ENCODE measurements around the gene CLMN. TPM values are rescaled to one million over a fixed set of nuclear protein-coding genes. Genes with fewer than 3 reads are reported as not detected.

The CLMN gene
- total RNA-seq, 1 donor from 2014 or later = 6.3 TPM

DNA sequence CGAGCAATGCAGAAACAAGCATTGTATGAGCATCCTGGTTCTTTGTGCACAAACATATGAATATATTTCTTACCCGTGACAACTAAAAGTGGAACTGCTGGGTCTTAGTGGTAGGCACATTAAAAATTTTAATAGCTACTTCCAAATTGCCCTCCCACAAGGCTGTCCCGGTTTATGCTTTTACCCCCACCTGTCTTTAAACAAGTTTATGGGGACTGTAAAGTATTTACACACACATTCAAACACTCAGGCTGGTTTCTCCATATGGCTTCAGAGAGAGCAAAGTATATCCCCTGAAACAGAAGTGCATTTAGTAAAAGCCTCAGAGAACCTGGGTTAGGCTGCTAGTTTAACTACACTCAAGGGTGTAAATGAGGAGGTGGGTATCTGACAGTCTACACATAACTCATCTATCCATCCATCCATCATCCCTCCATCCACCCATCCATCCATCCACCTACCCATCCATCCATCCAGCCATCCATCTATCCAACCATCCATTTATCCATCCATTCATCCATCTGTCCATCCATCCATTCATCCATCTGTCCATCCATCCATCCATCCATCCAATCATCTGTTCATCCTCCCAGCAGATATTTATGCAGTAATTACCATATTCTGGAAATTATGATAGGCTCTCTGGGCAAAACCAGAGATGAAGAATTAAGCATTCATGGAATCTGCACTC, 86.7 kb downstream of the CLMN start:
- Histone ChIP-seq H2AFZ (replicated peaks) (no peak overlapping the region), H3K9me3 (ENCODE audit: low read depth) (no peaks in the 10 kb centered on the region)
- H3K27ac Mint-ChIP-seq = no peak overlapping the region

DNA sequence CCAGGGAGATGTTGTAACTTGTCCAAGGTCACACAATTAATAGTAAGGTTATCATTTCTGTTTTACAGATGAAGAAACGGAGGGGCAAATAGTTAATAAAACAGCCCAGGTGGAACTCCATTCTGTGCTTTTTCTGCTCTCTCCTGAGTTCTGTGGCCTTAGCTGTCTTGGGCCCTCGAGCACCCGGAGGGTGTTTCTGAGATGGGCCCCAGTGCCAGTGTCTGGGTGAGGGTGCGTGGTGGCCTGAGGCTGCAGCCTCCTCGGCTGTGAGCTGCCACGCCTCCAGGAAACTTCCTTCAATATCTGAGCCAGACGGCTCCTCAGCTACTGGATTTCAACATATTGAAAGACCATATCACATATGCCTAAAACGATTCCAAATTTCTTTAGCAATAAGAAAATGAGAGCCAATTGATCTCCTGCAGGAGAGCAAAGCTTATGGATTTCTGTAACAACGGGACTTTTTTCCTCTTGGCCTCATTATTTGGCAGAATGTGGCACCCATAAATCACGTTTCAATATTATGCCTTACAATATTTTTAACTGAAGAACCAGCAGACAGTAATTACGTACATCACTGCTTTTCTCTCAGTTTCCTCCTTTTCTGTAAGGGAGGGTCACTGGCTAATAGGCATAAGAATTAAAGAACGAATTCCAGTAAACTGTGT, 87.6 kb downstream of the CLMN start:
- no peaks in the 10 kb centered on the region for H3K36me3 Mint-ChIP-seq
- Histone ChIP-seq H3K36me3 (no peaks in the 10 kb centered on the region), H3K9me3 (ENCODE audit: low read depth) (no peaks in the 10 kb centered on the region), H3K9ac (no peak overlapping the region), H3K79me2 (ENCODE audit: low read depth) (no peaks in the 10 kb centered on the region), H3F3A (ENCODE audit: low read depth) (no peaks in the 10 kb centered on the region), H2AFZ (replicated peaks) (no peak overlapping the region), H3K4me1 (no peaks in the 10 kb centered on the region), H3K27me3 (no peaks in the 10 kb centered on the region), H3K4me3 (no peak overlapping the region), H4K20me1 (ENCODE audit: low read depth) (no peaks in the 10 kb centered on the region), H3K27ac (no peak overlapping the region), H3K4me2 (no peak overlapping the region)
- H3K4me1 Mint-ChIP-seq = peaks cover 12% of the 10 kb centered on the region
- H3K9me3 Mint-ChIP-seq = no peaks in the 10 kb centered on the region
- H3K4me3 Mint-ChIP-seq = no peak overlapping the region
- TF ChIP-seq, protein P1, sequence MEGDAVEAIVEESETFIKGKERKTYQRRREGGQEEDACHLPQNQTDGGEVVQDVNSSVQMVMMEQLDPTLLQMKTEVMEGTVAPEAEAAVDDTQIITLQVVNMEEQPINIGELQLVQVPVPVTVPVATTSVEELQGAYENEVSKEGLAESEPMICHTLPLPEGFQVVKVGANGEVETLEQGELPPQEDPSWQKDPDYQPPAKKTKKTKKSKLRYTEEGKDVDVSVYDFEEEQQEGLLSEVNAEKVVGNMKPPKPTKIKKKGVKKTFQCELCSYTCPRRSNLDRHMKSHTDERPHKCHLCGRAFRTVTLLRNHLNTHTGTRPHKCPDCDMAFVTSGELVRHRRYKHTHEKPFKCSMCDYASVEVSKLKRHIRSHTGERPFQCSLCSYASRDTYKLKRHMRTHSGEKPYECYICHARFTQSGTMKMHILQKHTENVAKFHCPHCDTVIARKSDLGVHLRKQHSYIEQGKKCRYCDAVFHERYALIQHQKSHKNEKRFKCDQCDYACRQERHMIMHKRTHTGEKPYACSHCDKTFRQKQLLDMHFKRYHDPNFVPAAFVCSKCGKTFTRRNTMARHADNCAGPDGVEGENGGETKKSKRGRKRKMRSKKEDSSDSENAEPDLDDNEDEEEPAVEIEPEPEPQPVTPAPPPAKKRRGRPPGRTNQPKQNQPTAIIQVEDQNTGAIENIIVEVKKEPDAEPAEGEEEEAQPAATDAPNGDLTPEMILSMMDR (IDR thresholded peaks at IDR 0.05) = no peak
- no peak for TF ChIP-seq EZH2phosphoT487 (IDR thresholded peaks at IDR 0.05)
- TF ChIP-seq EZH2 (IDR thresholded peaks at IDR 0.05) = no peak
- H3K27ac Mint-ChIP-seq = no peak overlapping the region
- peaks cover 6% of the 10 kb centered on the region for H3K27me3 Mint-ChIP-seq (ENCODE audit: insufficient read depth, low read depth)
- DNase-seq (ENCODE audit: low spot score) = no peak

More for the DNA sequence above, 86.7 kb downstream of the CLMN start:
- Histone ChIP-seq H3K79me2 (ENCODE audit: low read depth) (no peaks in the 10 kb centered on the region), H3K4me1 (peaks cover 8% of the 10 kb centered on the region), H3K4me2 (no peak overlapping the region), H3K27ac (no peak overlapping the region), H3K36me3 (no peaks in the 10 kb centered on the region), H3K9ac (no peak overlapping the region), H3F3A (ENCODE audit: low read depth) (no peaks in the 10 kb centered on the region), H4K20me1 (ENCODE audit: low read depth) (no peaks in the 10 kb centered on the region), H3K4me3 (no peak overlapping the region), H3K27me3 (no peaks in the 10 kb centered on the region)
- no peak for TF ChIP-seq EZH2 (IDR thresholded peaks at IDR 0.05)
- TF ChIP-seq, protein P1 (IDR thresholded peaks at IDR 0.05) = no peak
- TF ChIP-seq EZH2phosphoT487 (IDR thresholded peaks at IDR 0.05) = no peak
- no peaks in the 10 kb centered on the region for H3K9me3 Mint-ChIP-seq
- no peaks in the 10 kb centered on the region for H3K36me3 Mint-ChIP-seq
- H3K27me3 Mint-ChIP-seq (ENCODE audit: insufficient read depth, low read depth) = peaks cover 2% of the 10 kb centered on the region
- no peak overlapping the region for H3K4me3 Mint-ChIP-seq
- DNase-seq (ENCODE audit: low spot score) = no peak
- peaks cover 21% of the 10 kb centered on the region for H3K4me1 Mint-ChIP-seq

DNA sequence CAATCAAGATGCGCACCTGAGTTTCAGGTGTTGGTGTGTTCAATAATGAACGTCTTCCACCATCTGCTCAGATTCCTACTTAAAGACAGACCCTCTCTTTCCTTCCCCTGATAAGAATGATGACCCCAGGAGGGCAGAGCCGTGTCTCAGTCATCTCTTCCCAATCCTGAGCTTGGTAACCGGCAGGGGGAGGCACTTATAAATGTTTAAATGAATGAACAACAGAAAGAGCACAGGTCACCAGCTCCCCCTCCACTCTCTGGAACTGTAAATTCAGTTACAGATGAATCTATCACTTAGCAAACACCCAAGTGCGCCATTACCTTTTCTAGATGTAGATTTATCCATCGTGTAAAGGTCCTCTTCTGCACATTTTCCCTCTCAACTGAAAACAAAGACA, 90.0 kb downstream of the CLMN start:
- Histone ChIP-seq H2AFZ (replicated peaks) (no peak overlapping the region), H4K20me1 (ENCODE audit: low read depth) (no peaks in the 10 kb centered on the region), H3K4me1 (no peaks in the 10 kb centered on the region), H3K4me2 (no peak overlapping the region), H3K79me2 (ENCODE audit: low read depth) (no peaks in the 10 kb centered on the region), H3K9me3 (ENCODE audit: low read depth) (no peaks in the 10 kb centered on the region), H3K27me3 (no peaks in the 10 kb centered on the region), H3K4me3 (no peak overlapping the region), H3K9ac (no peak overlapping the region), H3F3A (ENCODE audit: low read depth) (no peaks in the 10 kb centered on the region), H3K36me3 (no peaks in the 10 kb centered on the region), H3K27ac (no peak overlapping the region)
- TF ChIP-seq, protein P1 (IDR thresholded peaks at IDR 0.05) = no peak
- TF ChIP-seq EZH2phosphoT487 (IDR thresholded peaks at IDR 0.05) = no peak
- no peak for TF ChIP-seq EZH2 (IDR thresholded peaks at IDR 0.05)
- H3K4me1 Mint-ChIP-seq = peaks cover 8% of the 10 kb centered on the region
- no peak overlapping the region for H3K27ac Mint-ChIP-seq
- no peaks in the 10 kb centered on the region for H3K9me3 Mint-ChIP-seq
- no peak overlapping the region for H3K4me3 Mint-ChIP-seq
- no peak for DNase-seq (ENCODE audit: low spot score)
- H3K36me3 Mint-ChIP-seq = no peaks in the 10 kb centered on the region
- H3K27me3 Mint-ChIP-seq (ENCODE audit: insufficient read depth, low read depth) = peaks cover 7% of the 10 kb centered on the region

Data from neural progenitor cell (in vitro differentiated cells).